ENCODE data around the gene APAF1.

Gene APAF1

DNA sequence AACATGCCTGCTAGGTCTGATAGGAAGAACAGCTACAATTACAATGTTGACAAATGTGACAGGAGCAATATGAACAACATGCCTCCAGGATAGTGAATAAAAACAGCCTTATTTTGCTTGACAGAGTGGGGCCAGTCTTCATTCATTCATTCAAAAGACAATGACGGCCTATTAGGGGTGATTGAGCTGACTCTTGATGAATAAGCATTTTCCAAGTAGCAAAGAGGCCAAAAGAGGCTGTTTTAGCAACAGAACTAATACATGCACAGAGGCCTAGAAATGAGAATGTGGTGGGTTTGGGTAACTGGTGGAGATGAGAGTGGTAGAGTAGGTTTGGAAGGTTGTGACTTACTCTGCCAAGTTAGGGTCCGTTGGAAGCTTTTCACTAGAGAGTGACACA is 138.3 kb downstream of the APAF1 start:
- in situ Hi-C loops (cut with HindIII; ENCODE audit: low pct_ligation_motif_present, low sequenced_read_pairs): no loop called here
- no peak overlapping the region for H3K27ac ChIP-seq
- no peaks in the 10 kb centered on the region for H3K36me3 ChIP-seq (replicated peaks)
- H3K4me3 ChIP-seq (ENCODE audit: low read depth, low read length): no peak overlapping the region
- no peak for DNase-seq
- TF ChIP-seq CTCF (IDR thresholded peaks at IDR 0.05; ENCODE audit: low read depth, low read length, missing control alignments): no peak
- no peaks in the 10 kb centered on the region for H3K27me3 ChIP-seq (replicated peaks)
